HG02571 (cell line): ENCODE data around the gene UNC119.
"Not testable (repeated sequence)": the region's sequence is repeated elsewhere in the genome, so short reads cannot be mapped to it uniquely, and the experiment has no call there.

ENCODE experiments used
- ATAC-seq: cut with Tn5 transposase; IDR thresholded peaks from one replicate; pipeline ENCODE4 v1.9.1; 2021; ENCODE audit warnings: mild to moderate bottlenecking, moderate library complexity; ENCODE audit not compliant: unreplicated experiment

Gene UNC119

GRCh38 chr17:28552176-28552999 lies at the start of gene UNC119:
Gene UNC119 (minus strand): TSS chr17:28552624. CDS start chr17:28552557, 67 bp downstream.
- peak; percentile 55 for ATAC-seq

GRCh38 chr17:28599311-28600184 lies 47.1 kb upstream of the UNC119 start:
- peak; percentile 36 for ATAC-seq

GRCh38 chr17:28598799-28599310 lies 46.4 kb upstream of the UNC119 start, which contains the start of gene SPAG5:
Gene SPAG5 (minus strand): TSS chr17:28599025. CDS start chr17:28598946, 79 bp downstream.
- peak; percentile 81 for ATAC-seq

- ATAC-seq: no peak
Observed at GRCh38 chr17:28598389-28598788, 46.0 kb upstream of the UNC119 start.

- ATAC-seq: no peak
Observed at GRCh38 chr17:28597606-28598383, 45.4 kb upstream of the UNC119 start.

- no peak for ATAC-seq
Observed at GRCh38 chr17:28592260-28592659, 39.8 kb upstream of the UNC119 start.

GRCh38 chr17:28585851-28586250 lies 33.4 kb upstream of the UNC119 start:
- ATAC-seq: no peak

GRCh38 chr17:28584434-28584833 lies 32.0 kb upstream of the UNC119 start:
- no peak for ATAC-seq

- ATAC-seq: no peak
Observed at GRCh38 chr17:28582513-28582912, 30.1 kb upstream of the UNC119 start.

- ATAC-seq: no peak
Observed at GRCh38 chr17:28580959-28581358, 28.5 kb upstream of the UNC119 start.

- no peak for ATAC-seq
Observed at GRCh38 chr17:28579526-28579925, 27.1 kb upstream of the UNC119 start.

- no peak for ATAC-seq
Observed at GRCh38 chr17:28578246-28579195, 26.1 kb upstream of the UNC119 start.

GRCh38 chr17:28577466-28577824 lies 25.0 kb upstream of the UNC119 start:
- no peak for ATAC-seq

- peak; percentile 76 for ATAC-seq
Observed at GRCh38 chr17:28576758-28577465, 24.5 kb upstream of the UNC119 start, which contains the start of gene ALDOC. Gene ALDOC (minus strand): TSS chr17:28576895. CDS start chr17:28575532, 1,363 bp downstream.

GRCh38 chr17:28576016-28576415 lies 23.6 kb upstream of the UNC119 start:
- ATAC-seq: not testable (repeated sequence)

- ATAC-seq: no peak
Observed at GRCh38 chr17:28575126-28575795, 22.8 kb upstream of the UNC119 start.

GRCh38 chr17:28574526-28574925 lies 22.1 kb upstream of the UNC119 start:
- ATAC-seq: no peak

GRCh38 chr17:28573966-28574480 lies 21.6 kb upstream of the UNC119 start:
- ATAC-seq: no peak
